Activated CD8-positive, alpha-beta T cell treated with anti-CD3 and anti-CD28 coated beads for 36 hours (primary cell): ENCODE data around the gene SOWAHA. TPM values are rescaled to one million over a fixed set of nuclear protein-coding genes. Genes with fewer than 3 reads are reported as not detected.

ENCODE experiments used
- ATAC-seq: fragments of 200-7000 bp; cut with Tn5 transposase; one replicate; pipeline ENCODE4 v1.10.0; 2021; ENCODE audit warnings: mild to moderate bottlenecking, moderate library complexity
- CTCF ChIA-PET: fragments of 350-600 bp; sonication (Branson Sonifier 250); formaldehyde crosslinking; loops from one replicate; lab custom pipeline; 2021; ENCODE audit warnings: antibody characterized with exemption; lab: Charles Lee
- POLR2A ChIA-PET: fragments of 350-600 bp; sonication (Branson Sonifier 250); formaldehyde crosslinking; loops from one replicate; lab custom pipeline; 2021; ENCODE audit warnings: antibody characterized with exemption; lab: Charles Lee
- DNase-seq: peaks from one replicate; pipeline ENCODE4 v3.0.0-alpha.2; 2020
- H3K27ac Mint-ChIP-seq: one replicate; pipeline ENCODE4 v1.8.0; 2021; ENCODE audit warnings: mild to moderate bottlenecking, mixed read lengths
- H3K27me3 Mint-ChIP-seq: one replicate; pipeline ENCODE4 v1.8.0; 2021; ENCODE audit warnings: mixed read lengths
- H3K36me3 Mint-ChIP-seq: one replicate; pipeline ENCODE4 v1.8.0; 2021; ENCODE audit warnings: low read depth, mixed read lengths
- H3K4me1 Mint-ChIP-seq: one replicate; pipeline ENCODE4 v1.8.0; 2021; ENCODE audit warnings: low read depth, mixed read lengths
- H3K4me3 Mint-ChIP-seq: one replicate; pipeline ENCODE4 v1.8.0; 2021; ENCODE audit warnings: mild to moderate bottlenecking, moderate library complexity, mixed read lengths
- H3K9me3 Mint-ChIP-seq: one replicate; pipeline ENCODE4 v1.8.0; 2021; ENCODE audit warnings: mixed read lengths
- intact Hi-C: fragments of 100-400 bp; cut with micrococcal nuclease; formaldehyde crosslinking; loops from one replicate; pipeline ENCODE4 v1.10.0; 2022
- total RNA-seq, 2 experiments: library from RNA; stranded (reverse); gene quantifications; one replicate each; pipeline ENCODE4 v1.2.3, GENCODE V29; 2021
- TF ChIP-seq, protein P1 (sequence below): fragments of 200-600 bp; IDR thresholded peaks from one replicate; pipeline ENCODE4 v1.8.0; 2022; ENCODE audit warnings: antibody characterized with exemption, mild to moderate bottlenecking

SOWAHA gene
- total RNA-seq, 2 experiments from 2014 or later = not detected

DNA sequence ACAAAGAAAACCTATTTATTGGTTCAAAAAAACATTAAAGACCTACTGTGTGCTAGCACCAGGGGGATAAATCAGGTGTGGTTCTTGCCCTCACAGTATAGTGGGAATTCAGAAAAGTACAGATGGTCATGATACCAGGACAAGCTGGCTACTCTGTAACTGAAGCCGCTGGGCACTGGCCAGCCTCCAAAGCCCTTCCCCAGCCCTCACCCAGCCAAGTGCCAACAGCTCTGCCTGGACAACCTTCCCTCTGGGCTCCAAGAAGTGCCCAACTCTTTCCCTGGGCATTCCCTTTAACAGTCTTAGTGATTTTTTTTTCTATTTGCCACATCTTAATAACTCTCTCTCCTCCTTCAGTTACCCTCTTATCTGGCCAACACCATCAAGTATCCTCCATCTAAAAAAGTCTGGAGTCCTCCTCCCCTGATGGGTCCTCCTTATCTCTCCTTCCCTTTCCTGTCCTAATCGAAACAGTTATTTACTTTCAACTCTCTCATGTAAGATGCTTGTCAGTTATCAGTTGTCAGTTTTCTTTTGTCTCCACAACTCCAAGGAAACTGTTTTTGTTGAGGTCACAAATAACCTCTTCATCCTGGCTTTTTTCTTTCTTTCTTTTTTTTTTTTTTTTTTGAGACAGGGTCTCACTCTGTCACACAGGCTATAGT is 22.8 kb upstream of the SOWAHA start:
- intact Hi-C loops = no loop called here
- Mint-ChIP-seq H3K27ac (no peak overlapping the region), H3K27me3 (peaks cover 14% of the 10 kb centered on the region), H3K4me1 (no peaks in the 10 kb centered on the region), H3K36me3 (no peaks in the 10 kb centered on the region), H3K9me3 (no peaks in the 10 kb centered on the region), H3K4me3 (no peak overlapping the region)
- ChIA-PET POLR2A (interaction anchor here (1.2 kb wide), 1 partner anchor 24 kb away, joined by 5 read pairs; no protein-coding TSS in a partner anchor), CTCF (interaction anchor here (0.9 to 1.5 kb wide), 5 partner anchors 8 to 43 kb away, joined by 3 to 7 read pairs (median 3); partner anchors contain the start of gene CCNI2)
- TF ChIP-seq, protein P1, sequence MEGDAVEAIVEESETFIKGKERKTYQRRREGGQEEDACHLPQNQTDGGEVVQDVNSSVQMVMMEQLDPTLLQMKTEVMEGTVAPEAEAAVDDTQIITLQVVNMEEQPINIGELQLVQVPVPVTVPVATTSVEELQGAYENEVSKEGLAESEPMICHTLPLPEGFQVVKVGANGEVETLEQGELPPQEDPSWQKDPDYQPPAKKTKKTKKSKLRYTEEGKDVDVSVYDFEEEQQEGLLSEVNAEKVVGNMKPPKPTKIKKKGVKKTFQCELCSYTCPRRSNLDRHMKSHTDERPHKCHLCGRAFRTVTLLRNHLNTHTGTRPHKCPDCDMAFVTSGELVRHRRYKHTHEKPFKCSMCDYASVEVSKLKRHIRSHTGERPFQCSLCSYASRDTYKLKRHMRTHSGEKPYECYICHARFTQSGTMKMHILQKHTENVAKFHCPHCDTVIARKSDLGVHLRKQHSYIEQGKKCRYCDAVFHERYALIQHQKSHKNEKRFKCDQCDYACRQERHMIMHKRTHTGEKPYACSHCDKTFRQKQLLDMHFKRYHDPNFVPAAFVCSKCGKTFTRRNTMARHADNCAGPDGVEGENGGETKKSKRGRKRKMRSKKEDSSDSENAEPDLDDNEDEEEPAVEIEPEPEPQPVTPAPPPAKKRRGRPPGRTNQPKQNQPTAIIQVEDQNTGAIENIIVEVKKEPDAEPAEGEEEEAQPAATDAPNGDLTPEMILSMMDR = no peak
- ATAC-seq (no peak), DNase-seq (no peak)

GRCh38 chr5:132791026-132791425 is 22.1 kb upstream of the SOWAHA start:
- DNase-seq (no peak), ATAC-seq (no peak)
- H3K9me3 Mint-ChIP-seq = no peaks in the 10 kb centered on the region
- TF ChIP-seq, protein P1 = no peak
- H3K27ac Mint-ChIP-seq = no peak overlapping the region
- H3K4me3 Mint-ChIP-seq = no peak overlapping the region
- ChIA-PET CTCF (interaction anchor here (1.2 to 1.5 kb wide), 2 partner anchors 29 to 44 kb away, joined by 3 to 7 read pairs; partner anchors contain the start of gene CCNI2), POLR2A (interaction anchor here (1.2 kb wide), 1 partner anchor 24 kb away, joined by 5 read pairs; no protein-coding TSS in a partner anchor)
- H3K36me3 Mint-ChIP-seq = no peaks in the 10 kb centered on the region
- no peaks in the 10 kb centered on the region for H3K4me1 Mint-ChIP-seq
- peaks cover 14% of the 10 kb centered on the region for H3K27me3 Mint-ChIP-seq
- intact Hi-C loops = no loop called here

DNA sequence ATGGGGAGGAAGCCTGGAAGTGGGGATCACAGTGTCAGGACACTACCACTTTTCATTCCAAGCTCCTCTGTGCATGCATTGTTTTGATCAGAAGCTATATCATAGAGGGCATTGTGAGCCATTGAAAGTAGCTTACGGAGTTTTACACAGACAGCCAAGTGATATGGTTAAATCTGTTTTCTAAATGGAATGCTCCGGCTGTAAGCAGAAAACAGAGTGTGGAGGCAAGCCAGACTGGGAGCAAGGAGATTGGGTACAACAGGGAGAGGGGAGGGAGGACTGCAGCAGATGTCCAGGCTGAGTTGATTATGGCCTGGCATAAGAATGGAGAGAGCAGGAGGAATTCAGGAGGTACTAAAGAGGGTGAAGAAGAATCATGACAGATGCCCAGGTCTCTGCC is 15.5 kb upstream of the SOWAHA start:
- Mint-ChIP-seq H3K27ac (no peak overlapping the region), H3K36me3 (no peaks in the 10 kb centered on the region), H3K4me1 (peaks cover 4% of the 10 kb centered on the region), H3K9me3 (no peaks in the 10 kb centered on the region), H3K4me3 (no peak overlapping the region), H3K27me3 (peaks cover 19% of the 10 kb centered on the region)
- POLR2A ChIA-PET = interaction anchor here (0.7 to 0.9 kb wide), 2 partner anchors 45 to 123 kb away, joined by 3 read pairs; no protein-coding TSS in a partner anchor
- CTCF ChIA-PET = interaction anchor here (1.7 to 2.4 kb wide), 3 partner anchors 10 to 22 kb away, joined by 4 to 11 read pairs (median 5); no protein-coding TSS in a partner anchor
- DNase-seq (no peak), ATAC-seq (no peak)
- intact Hi-C loops = no loop called here
- TF ChIP-seq, protein P1 = no peak

DNA sequence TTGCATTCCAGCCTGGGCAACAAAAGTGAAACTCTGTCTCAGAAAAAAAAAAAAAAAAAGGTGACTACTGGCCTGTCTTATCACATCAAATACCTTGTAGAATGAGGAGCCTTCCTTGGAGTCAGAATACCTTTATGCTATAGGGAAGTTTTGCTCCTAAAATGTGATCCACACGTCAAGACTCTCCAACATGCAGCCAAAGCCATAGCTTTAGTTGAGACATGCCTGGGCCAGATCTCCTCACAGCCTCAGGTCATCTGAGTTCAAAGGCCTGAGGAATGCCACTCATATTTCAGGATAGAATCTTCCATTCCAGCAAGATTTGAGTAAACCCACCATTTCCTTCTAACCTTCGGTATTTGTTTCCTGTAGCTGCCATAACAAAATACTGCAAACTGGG is 13.7 kb upstream of the SOWAHA start:
- CTCF ChIA-PET = interaction anchor here (0.9 to 2.1 kb wide), 3 partner anchors 14 to 21 kb away, joined by 3 to 8 read pairs (median 4); no protein-coding TSS in a partner anchor
- peaks cover 4% of the 10 kb centered on the region for H3K4me1 Mint-ChIP-seq
- H3K4me3 Mint-ChIP-seq = no peak overlapping the region
- intact Hi-C loops = no loop called here
- TF ChIP-seq, protein P1 = no peak
- no peak for ATAC-seq
- POLR2A ChIA-PET = no interaction called here
- H3K27me3 Mint-ChIP-seq = peaks cover 34% of the 10 kb centered on the region
- DNase-seq = no peak
- H3K9me3 Mint-ChIP-seq = no peaks in the 10 kb centered on the region
- H3K27ac Mint-ChIP-seq = no peak overlapping the region
- H3K36me3 Mint-ChIP-seq = no peaks in the 10 kb centered on the region

- H3K9me3 Mint-ChIP-seq = no peaks in the 10 kb centered on the region
- DNase-seq = no peak
- no peak overlapping the region for H3K27ac Mint-ChIP-seq
- no peaks in the 10 kb centered on the region for H3K36me3 Mint-ChIP-seq
- H3K27me3 Mint-ChIP-seq = peaks cover 38% of the 10 kb centered on the region
- intact Hi-C loops = no loop called here
- ChIA-PET POLR2A (interaction anchor here (0.8 kb wide), 1 partner anchor 9 kb away, joined by 3 read pairs; no protein-coding TSS in a partner anchor), CTCF (interaction anchor here (1.0 to 2.5 kb wide), 3 partner anchors 17 to 273 kb away, joined by 3 to 8 read pairs (median 5); no protein-coding TSS in a partner anchor)
- peaks cover 4% of the 10 kb centered on the region for H3K4me1 Mint-ChIP-seq
- no peak overlapping the region for H3K4me3 Mint-ChIP-seq
- TF ChIP-seq, protein P1 = no peak
- no peak for ATAC-seq
These were observed 12.6 kb upstream of the SOWAHA start for GRCh38 chr5:132800545-132800944.
